MV-4-11 (cell line): ENCODE measurements around the gene URGCP.
"Not testable (repeated sequence)": the region's sequence is repeated elsewhere in the genome, so short reads cannot be mapped to it uniquely, and the experiment has no call there.

Experiments used
- DNase-seq: peaks from one replicate; lab custom pipeline; 2025; lab: John Stamatoyannopoulos, UW

Gene URGCP

GRCh38 chr7:43921423-43921822 lies 15.0 kb upstream of the URGCP start:
- no peak for DNase-seq

- no peak for DNase-seq
These were observed 9.5 kb upstream of the URGCP start for GRCh38 chr7:43915907-43916306.

DNA sequence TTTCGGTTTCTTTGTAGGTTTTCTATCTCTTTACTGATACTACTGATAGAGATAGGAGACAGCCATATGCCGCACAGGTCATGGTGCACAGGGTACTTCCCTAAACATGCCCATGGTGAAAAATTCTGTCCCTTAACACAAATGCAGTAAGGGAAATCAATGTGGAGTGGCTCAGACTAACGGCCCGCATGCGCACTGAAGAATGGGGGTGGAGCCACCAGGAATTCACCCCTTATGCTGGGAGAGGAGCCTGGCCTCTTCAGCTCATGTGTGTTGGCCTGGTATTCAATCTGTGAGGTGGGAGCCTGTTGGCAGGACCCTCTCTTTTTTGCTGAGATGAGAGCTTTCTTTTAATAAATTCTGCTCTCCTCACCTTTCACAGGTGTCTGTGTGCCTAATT lies 8.4 kb upstream of the URGCP start:
- no peak for DNase-seq

DNA sequence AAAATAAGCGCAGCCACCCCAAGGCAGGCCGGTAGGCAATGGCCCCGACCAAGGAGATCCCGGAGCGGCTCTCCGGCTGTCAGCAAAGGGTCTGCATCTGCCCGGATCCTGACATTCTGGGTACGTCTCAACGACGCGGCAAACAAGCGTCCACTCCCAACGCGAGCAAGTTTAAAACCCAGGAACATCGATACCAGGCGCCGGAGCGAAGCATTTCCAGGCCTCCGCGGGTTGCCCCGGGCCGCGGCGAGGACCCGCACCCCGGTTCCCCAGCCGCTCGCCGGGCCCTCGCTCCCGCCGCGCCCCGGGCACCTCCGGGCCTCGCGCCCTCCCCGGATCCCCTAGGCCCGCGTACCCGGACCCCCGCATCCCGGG lies 453 bp downstream of the URGCP start:
- DNase-seq: no peak

- no peak for DNase-seq
These were observed 1.0 kb downstream of the URGCP start for GRCh38 chr7:43905209-43905946.

DNA sequence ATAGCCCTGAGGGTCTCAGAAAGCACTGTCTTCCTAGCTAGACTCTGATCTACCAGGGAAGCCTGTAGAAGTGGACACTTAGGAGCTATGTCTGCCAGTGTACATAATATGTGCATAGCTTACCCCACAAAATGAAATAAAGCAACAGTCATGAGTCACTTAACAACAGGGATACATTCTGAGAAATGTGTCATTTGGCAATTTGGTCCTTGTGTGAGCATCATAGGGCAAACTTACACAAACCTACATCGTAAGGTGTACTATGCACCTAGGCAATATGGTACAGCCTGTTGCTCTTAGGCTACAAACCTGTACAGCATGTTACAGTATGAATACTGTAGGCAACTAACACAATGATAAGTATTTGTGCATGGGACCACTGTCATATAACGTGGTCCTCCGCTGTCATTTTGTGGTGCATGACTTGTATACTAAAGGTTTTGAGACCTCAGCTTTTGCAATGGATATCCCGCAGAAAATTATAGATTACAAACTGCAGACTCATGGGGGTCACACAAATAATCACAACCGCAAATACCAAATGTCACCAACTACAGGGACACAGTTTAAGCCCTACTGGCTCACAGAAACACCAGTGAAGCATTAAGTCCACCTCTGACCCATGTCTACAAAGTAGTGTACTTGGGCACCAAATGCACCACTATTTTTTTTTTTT lies 1.7 kb downstream of the URGCP start:
- no peak for DNase-seq

DNA sequence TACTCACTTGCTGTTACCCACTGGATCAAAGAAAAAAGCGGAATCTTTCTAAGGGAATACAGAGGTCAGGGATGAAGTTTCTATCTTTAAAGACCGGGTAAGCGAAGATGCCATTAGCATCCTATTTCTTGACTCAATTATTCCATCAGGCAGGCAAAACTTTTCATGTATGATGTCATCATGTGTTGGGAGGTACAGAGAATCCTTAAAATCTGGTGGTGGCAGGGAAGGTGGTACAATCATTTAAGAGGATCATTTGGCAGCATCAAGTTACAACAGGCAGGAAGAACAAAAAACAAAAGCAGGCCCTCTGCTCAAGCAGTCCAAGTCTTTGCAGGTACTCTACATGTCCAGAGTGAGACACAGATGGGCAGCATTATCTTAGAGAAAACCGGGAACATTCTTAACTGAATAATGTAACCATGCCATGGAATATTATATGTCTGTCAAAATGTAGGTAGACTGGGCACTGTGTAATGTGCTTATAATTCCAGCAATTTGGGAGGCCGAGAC lies 3.8 kb downstream of the URGCP start:
- no peak for DNase-seq

DNA sequence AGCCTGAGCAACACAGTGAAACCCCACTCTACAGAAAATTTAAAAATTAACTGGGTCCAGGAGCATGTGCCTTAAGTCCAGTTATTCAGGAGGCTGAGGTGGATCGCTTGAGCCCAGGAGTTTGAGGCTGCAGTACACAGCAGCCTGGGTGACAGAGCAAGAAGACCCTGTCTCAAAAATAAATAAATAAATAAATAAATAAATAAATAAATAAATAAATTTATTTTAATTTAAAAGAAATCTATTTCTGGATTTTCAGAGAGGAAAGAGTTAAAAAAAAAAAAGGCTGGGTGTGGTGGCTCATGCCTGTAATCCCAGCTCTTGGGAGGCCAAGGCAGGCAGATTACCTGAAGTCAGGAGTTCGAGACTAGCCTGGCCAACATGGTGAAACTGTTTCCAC lies 7.8 kb downstream of the URGCP start:
- not testable (repeated sequence) for DNase-seq

DNA sequence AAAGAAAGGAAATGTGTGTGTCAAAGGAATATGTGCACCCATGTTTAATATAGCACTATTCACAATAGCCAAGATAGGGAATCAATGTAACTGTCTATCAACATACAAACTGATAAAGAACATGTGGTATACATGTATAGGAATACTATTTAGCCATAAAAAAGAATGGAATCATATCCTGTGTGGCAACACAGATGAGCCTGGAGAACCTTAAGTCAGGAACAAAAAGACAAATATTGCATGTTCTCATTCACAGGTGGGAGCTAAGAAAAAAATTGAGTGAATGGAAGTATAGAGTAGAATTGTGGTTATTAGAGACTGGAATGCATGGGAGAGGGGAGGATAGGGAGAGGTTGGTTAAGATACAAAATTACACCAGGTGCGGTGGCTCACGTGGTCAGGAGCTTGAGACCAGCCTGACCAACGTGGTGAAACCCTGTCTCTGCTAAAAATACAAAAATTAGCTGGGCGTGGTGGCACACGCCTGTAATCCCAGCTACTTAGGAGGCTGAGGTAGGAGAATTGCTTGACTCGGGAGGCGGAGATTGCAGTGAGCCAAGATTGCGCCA lies 10.5 kb downstream of the URGCP start:
- no peak for DNase-seq

- DNase-seq: no peak
These were observed 15.1 kb downstream of the URGCP start for GRCh38 chr7:43891069-43891955.

GRCh38 chr7:43890468-43890867 lies 15.9 kb downstream of the URGCP start:
- no peak for DNase-seq

- no peak for DNase-seq
These were observed 17.1 kb downstream of the URGCP start for GRCh38 chr7:43888993-43889945.

DNA sequence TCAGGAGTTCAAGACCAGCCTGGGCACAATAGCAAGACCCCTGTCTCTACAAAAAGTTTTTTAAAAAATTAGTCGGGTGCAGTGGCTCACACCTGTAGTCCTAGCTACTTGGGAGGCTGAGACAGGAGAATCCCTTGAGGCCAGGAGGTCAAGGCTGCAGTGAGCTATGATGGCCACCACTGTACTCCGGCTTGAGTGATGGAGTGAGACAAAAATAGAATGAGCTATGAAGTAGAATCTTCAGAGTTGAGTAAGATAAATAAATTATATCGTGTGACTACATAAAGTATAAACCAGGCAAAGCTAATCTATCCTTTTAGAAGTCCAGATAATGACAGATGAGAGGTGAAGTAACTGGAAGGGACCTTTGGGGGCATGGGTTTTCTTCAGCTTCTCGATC lies 21.8 kb downstream of the URGCP start:
- DNase-seq: no peak

DNA sequence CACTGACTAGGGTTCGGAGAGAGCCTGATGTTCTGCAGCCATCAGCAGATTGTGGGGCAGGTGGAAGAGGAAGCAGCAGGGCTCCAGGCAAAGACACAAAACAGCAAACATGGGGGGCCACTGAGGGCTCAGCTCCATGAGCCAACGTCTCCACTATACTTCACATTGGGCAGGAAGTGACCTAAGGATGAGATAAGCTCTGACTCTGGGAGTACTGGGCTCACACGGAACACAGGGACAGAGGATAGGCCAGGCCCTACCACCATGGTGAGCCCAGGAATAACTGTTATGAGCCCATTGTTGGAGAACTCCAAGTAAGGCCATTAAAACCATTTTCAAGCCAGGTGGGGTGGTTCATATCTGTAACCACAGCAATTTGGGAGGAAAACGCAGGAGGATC lies 22.2 kb downstream of the URGCP start:
- DNase-seq: no peak

DNA sequence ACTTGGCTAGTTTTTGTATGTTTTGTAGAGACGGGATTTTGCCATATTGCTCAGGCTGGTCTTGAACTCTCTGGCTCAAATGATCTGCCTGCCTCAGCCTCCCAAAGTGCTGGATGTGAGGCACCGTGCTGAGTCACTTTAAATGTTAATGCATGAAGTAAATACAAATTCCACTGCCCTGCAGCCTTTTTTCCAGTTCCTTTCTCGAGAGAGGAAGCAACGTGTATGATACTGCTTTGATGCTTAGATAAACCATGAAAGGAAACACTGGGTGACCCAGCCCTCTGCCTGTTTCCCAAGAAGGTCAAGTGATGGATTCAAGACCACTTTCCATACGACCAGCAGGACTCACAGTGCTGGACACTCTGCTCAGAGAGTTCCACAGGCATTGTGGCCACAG lies 25.8 kb downstream of the URGCP start:
- DNase-seq: no peak

- DNase-seq: no peak
These were observed 26.9 kb downstream of the URGCP start for GRCh38 chr7:43879477-43879876.

- DNase-seq: no peak
These were observed 27.5 kb downstream of the URGCP start for GRCh38 chr7:43878867-43879266.

DNA sequence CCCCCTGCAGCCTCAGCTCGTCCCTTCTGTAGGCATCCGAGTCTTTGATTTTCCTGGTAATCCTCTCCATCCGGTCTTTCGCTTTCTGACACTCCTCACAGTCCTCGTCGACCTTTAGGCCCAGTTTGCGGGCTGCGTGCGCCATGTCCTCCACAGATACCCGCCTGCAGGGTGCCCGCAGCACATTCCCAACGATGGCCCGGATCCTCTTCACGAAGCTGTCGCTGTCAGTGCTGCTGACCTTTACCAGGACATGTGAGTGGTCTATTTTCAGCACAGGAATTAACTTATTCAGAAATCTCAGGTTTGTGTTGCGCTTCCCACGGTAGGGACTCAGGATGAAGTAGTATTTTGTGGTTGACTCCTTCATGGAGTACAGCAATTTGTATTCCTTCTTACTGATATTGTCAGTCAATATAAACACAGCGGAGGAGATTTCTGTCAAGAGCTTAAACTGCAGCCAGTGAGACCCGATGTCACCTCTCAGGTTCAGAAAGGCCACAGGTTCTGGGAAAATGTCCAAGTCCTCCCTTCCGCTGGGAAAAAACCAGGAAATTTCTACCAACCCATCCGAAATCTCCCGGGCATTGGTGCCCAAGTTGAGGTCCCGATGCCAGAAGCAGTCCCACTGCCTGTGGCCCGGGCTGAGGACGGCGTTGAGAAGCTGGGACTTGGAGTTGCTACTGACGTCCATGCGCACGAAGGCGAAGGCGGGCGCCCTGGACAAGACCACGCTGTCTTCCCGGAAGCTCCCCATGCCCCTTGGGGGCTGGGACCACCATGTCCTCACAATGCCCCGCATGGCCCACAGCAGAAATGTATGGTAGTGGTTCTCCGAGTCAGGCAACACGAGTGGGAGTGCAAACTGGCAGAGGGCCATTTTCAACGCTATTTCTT lies 28.2 kb downstream of the URGCP start:
- DNase-seq: no peak

GRCh38 chr7:43876976-43877745 lies 29.2 kb downstream of the URGCP start:
- no peak for DNase-seq
